ENCODE results near the gene INO80B. TPM values are rescaled to one million over a fixed set of nuclear protein-coding genes. Genes with fewer than 3 reads are reported as not detected.
A peak's percentile ranks its signal among the peaks of the same experiment; 100 is the strongest.

The INO80B gene
- polyA plus RNA-seq, 4 donors: 28.7 to 43.8 (median 35.8) TPM

GRCh38 chr2:74501335-74502071 is 46.6 kb downstream of the INO80B start:
- Histone ChIP-seq H3K27me3 (ENCODE audit: control insufficient read depth in 3 of 3, insufficient read depth in 3 of 3, low read length in 3 of 3) (peaks cover 0 to 49% (median 0%) of the 10 kb centered on the region in 3 donors), H3K9me3 (ENCODE audit: control insufficient read depth in 2 of 2, insufficient read depth in 1 of 2, low read depth in 1 of 2, low read length in 1 of 2) (no peaks in the 10 kb centered on the region), H3K4me3 (ENCODE audit: low read depth in 1 of 3, low read length in 3 of 3) (peak overlapping the region in 2 of 3 donors; percentile 82 to 85), H3K36me3 (ENCODE audit: control insufficient read depth in 3 of 3, insufficient read depth in 2 of 3, low read depth in 1 of 3, low read length in 3 of 3) (peaks cover 0 to 39% (median 0%) of the 10 kb centered on the region in 3 donors), H3K4me1 (ENCODE audit: control insufficient read depth in 3 of 3, insufficient read depth in 2 of 3, low read depth in 1 of 3, low read length in 2 of 3) (peaks cover 3 to 64% (median 6%) of the 10 kb centered on the region in 3 donors), H3K27ac (ENCODE audit: low read depth in 1 of 3, low read length in 2 of 3) (peak overlapping the region in 1 of 3 donors; percentile 98)
- DNase-seq: no peak
- FAIRE-seq: no peak
- 60 to 75% (median 74%) methylated on average over 18 of the region's 18 CpGs for WGBS, 3 donors

DNA sequence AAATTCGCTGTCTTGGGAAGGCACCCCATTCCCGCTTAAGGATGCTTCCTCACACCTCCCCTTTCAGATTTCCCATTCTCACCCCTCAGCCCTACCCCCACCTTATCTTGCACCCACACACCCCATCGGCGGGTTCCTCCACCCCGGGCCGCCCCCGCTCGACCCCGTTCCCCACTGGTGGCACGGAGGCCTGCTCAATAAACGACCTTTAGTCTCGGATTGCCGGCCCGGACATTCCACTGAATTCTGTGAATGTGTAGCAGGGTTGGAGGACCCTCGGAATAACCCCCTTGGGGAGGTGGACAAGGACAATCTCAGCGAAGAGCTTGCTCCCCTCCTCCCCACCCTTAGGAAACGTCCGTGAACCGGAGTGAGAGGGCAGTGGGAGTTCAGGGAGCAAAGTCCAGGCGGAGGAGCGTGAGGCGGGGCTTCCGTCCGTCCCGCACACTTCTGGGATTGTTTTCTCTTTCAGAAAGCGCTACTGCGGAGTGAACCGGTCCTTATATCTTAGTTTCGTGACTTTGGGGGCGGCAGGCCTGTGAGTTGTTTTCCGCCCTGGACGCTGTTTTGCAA is 47.3 kb downstream of the INO80B start:
- H3K4me3 ChIP-seq (ENCODE audit: low read depth in 1 of 3, low read length in 3 of 3): peak overlapping the region; percentile 62 to 85 (median 82)
- 11 to 18% (median 14%) methylated on average over 32 of the region's 32 CpGs for WGBS, 3 donors
- H3K4me1 ChIP-seq (ENCODE audit: control insufficient read depth in 3 of 3, insufficient read depth in 2 of 3, low read depth in 1 of 3, low read length in 2 of 3): peaks cover 3 to 63% (median 6%) of the 10 kb centered on the region in 3 donors
- FAIRE-seq (no peak), DNase-seq (peak; percentile 88 to 90)
- H3K36me3 ChIP-seq (ENCODE audit: control insufficient read depth in 3 of 3, insufficient read depth in 2 of 3, low read depth in 1 of 3, low read length in 3 of 3): peaks cover 0 to 35% (median 0%) of the 10 kb centered on the region in 3 donors
- peaks cover 0 to 46% (median 0%) of the 10 kb centered on the region in 3 donors for H3K27me3 ChIP-seq (ENCODE audit: control insufficient read depth in 3 of 3, insufficient read depth in 3 of 3, low read length in 3 of 3)
- H3K9me3 ChIP-seq (ENCODE audit: control insufficient read depth in 2 of 2, insufficient read depth in 1 of 2, low read depth in 1 of 2, low read length in 1 of 2): no peaks in the 10 kb centered on the region
- peak overlapping the region; percentile 94 to 98 (median 97) for H3K27ac ChIP-seq (ENCODE audit: low read depth in 1 of 3, low read length in 2 of 3)

DNA sequence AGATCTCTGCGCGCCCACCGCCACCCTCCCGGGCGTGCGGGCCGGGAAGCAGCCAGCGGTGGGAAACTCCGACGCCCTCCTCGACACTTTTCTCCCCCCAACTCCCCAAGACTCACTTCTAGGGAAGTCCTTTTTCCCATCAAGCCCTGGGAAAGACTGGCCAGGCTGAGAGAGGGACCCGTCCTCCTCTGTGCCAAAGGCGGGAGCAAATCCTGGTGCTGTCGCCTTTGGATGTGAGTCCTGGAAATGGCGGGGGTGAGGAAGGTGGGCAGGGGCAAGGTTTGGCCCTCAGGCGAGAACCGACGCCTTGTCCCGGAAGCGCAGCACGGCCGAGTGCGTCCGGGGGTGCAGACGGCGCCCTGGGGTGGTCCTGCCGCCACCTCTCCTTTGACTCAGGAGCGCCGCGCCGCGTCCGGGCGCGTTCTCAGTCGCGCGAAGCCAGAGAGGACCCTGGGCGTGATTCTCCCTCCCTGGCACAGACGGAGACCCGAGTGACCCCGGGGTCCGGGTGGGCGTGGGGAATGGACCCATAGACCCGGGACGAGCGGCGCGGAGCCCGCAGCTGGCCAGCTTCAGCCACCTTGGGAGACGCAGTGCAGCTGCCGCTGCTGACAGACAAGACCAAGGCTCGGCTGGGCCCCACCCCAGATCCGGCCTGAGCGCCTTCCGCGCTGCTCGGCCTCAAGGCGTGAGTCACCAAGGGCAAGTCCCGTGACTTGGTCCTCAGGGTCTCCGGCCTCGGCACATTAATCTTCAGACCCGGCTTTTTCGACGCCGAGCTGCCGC is 48.0 kb downstream of the INO80B start:
- 0 to 2% (median 2%) methylated on average over 62 to 67 of the region's 67 CpGs for WGBS, 3 donors
- peak; percentile 91 to 94 for DNase-seq
- no peak for FAIRE-seq
- no peaks in the 10 kb centered on the region for H3K9me3 ChIP-seq (ENCODE audit: control insufficient read depth in 2 of 2, insufficient read depth in 1 of 2, low read depth in 1 of 2, low read length in 1 of 2)
- H3K27ac ChIP-seq (ENCODE audit: low read depth in 1 of 3, low read length in 2 of 3): peak overlapping the region; percentile 94 to 98 (median 97)
- peak overlapping the region; percentile 62 to 85 (median 82) for H3K4me3 ChIP-seq (ENCODE audit: low read depth in 1 of 3, low read length in 3 of 3)
- peaks cover 0 to 39% (median 0%) of the 10 kb centered on the region in 3 donors for H3K27me3 ChIP-seq (ENCODE audit: control insufficient read depth in 3 of 3, insufficient read depth in 3 of 3, low read length in 3 of 3)
- H3K36me3 ChIP-seq (ENCODE audit: control insufficient read depth in 3 of 3, insufficient read depth in 2 of 3, low read depth in 1 of 3, low read length in 3 of 3): peaks cover 0 to 29% (median 0%) of the 10 kb centered on the region in 3 donors
- H3K4me1 ChIP-seq (ENCODE audit: control insufficient read depth in 3 of 3, insufficient read depth in 2 of 3, low read depth in 1 of 3, low read length in 2 of 3): peaks cover 3 to 57% (median 6%) of the 10 kb centered on the region in 3 donors

DNA sequence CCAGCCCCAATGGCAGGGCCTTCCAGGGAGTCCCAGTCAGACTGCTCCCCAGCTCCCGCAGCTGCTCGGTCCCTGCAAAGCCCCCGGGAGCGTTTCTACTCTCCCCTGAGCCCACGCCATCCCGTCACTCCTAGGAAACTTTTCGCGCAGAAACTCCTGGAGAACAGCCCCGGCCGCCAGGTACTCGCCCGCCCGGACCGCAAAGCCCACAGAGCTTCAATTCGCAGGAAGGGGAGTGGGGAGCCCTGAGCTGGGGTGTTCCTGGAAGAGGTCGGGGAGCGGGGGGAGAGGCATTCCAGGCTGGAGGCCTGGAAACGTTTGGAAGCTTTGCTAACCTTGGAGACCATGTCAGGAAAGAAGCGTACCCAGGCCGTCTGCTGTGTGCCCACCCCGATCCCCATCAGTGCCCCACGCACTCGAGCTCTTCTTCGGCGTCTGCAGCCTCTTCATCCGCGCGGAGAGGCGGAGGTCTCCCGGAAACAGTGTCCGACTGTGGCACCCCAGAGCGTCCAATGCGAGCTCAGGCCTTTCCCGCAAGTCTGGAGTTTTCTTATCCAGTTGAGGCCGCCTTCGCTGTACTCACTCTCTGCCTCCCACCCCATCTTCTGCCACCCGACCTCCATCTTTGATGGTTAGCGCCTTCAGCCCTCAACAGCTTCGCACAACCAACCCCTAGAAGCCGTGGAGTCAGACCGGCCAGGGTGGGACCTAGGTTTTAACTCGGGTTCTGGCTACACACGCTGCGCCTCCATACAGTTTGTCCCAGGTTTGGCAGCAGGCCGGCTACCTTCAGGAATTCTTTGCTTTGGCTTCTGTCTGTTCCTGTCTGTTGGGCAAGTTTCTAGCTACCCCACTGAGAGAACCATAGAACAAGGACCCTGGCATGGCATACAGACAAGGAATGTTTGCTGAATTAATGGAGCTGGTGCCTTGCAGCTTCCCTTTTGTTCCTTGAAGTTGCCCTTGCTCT is 48.9 kb downstream of the INO80B start:
- 12 to 38% (median 26%) methylated on average over 43 to 45 of the region's 45 CpGs for WGBS, 3 donors
- FAIRE-seq (no peak), DNase-seq (no peak)
- Histone ChIP-seq H3K27me3 (ENCODE audit: control insufficient read depth in 3 of 3, insufficient read depth in 3 of 3, low read length in 3 of 3) (peaks cover 0 to 39% (median 0%) of the 10 kb centered on the region in 3 donors), H3K36me3 (ENCODE audit: control insufficient read depth in 3 of 3, insufficient read depth in 2 of 3, low read depth in 1 of 3, low read length in 3 of 3) (peaks cover 0 to 27% (median 0%) of the 10 kb centered on the region in 3 donors), H3K4me1 (ENCODE audit: control insufficient read depth in 3 of 3, insufficient read depth in 2 of 3, low read depth in 1 of 3, low read length in 2 of 3) (peaks cover 3 to 55% (median 9%) of the 10 kb centered on the region in 3 donors), H3K4me3 (ENCODE audit: low read depth in 1 of 3, low read length in 3 of 3) (peak overlapping the region; percentile 3 to 85 (median 82)), H3K9me3 (ENCODE audit: control insufficient read depth in 2 of 2, insufficient read depth in 1 of 2, low read depth in 1 of 2, low read length in 1 of 2) (no peaks in the 10 kb centered on the region), H3K27ac (ENCODE audit: low read depth in 1 of 3, low read length in 2 of 3) (peak overlapping the region; percentile 94 to 98 (median 97))

GRCh38 chr2:74504591-74504990 is 49.7 kb downstream of the INO80B start:
- no peaks in the 10 kb centered on the region for H3K9me3 ChIP-seq (ENCODE audit: control insufficient read depth in 2 of 2, insufficient read depth in 1 of 2, low read depth in 1 of 2, low read length in 1 of 2)
- 94 to 97% (median 95%) methylated on average over 3 of the region's 3 CpGs for WGBS, 3 donors
- peaks cover 0 to 37% (median 0%) of the 10 kb centered on the region in 3 donors for H3K27me3 ChIP-seq (ENCODE audit: control insufficient read depth in 3 of 3, insufficient read depth in 3 of 3, low read length in 3 of 3)
- DNase-seq: no peak
- peaks cover 3 to 53% (median 9%) of the 10 kb centered on the region in 3 donors for H3K4me1 ChIP-seq (ENCODE audit: control insufficient read depth in 3 of 3, insufficient read depth in 2 of 3, low read depth in 1 of 3, low read length in 2 of 3)
- H3K36me3 ChIP-seq (ENCODE audit: control insufficient read depth in 3 of 3, insufficient read depth in 2 of 3, low read depth in 1 of 3, low read length in 3 of 3): peaks cover 0 to 27% (median 0%) of the 10 kb centered on the region in 3 donors
- peak overlapping the region in 1 of 3 donors; percentile 98 for H3K27ac ChIP-seq (ENCODE audit: low read depth in 1 of 3, low read length in 2 of 3)
- H3K4me3 ChIP-seq (ENCODE audit: low read depth in 1 of 3, low read length in 3 of 3): peak overlapping the region in 2 of 3 donors; percentile 82 to 85
- no peak for FAIRE-seq

DNA sequence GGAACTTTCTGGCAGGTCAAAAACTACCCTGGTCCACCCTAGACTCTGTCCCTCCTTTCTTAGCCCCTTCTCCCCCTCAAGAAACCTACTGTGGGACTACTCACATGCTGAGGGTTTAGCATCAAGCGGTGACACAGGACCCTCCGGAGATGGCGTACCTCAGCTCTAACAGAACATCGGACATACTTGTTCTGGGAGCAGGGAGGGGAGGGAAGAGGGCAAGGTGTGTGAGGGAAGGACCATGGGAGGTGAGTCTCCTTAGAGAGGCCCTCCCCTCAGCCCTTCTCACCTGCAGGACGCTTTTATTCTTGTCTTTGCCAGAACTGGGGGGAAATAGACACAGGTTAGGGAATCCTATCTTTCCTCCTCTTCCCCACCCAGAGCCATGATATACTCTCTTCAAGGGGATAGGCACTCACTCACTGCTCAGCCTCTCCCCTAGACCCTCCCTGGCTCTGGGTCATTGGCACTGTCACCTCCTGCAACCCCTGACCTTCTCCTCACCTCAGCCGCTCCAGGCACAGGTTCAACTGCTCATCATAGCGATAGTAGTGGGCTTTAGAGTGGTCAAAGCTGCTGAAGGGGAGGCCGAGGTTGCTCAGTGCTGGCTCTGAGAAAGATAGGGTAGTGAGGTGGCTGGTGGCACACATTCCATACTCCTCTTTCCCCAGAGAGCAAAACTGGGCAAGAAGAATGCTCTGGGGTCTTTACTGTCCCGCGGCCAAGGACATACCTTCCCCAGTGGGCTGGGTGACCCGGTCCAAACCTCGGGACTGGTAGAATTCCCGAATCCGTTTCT is 50.8 kb downstream of the INO80B start:
- DNase-seq (no peak), FAIRE-seq (no peak)
- WGBS, 3 donors: 80 to 92% (median 91%) methylated on average over 14 of the region's 14 CpGs
- Histone ChIP-seq H3K4me3 (ENCODE audit: low read depth in 1 of 3, low read length in 3 of 3) (peak overlapping the region in 1 of 3 donors; percentile 33), H3K27me3 (ENCODE audit: control insufficient read depth in 3 of 3, insufficient read depth in 3 of 3, low read length in 3 of 3) (peaks cover 0 to 40% (median 0%) of the 10 kb centered on the region in 3 donors), H3K4me1 (ENCODE audit: control insufficient read depth in 3 of 3, insufficient read depth in 2 of 3, low read depth in 1 of 3, low read length in 2 of 3) (peaks cover 3 to 46% (median 9%) of the 10 kb centered on the region in 3 donors), H3K9me3 (ENCODE audit: control insufficient read depth in 2 of 2, insufficient read depth in 1 of 2, low read depth in 1 of 2, low read length in 1 of 2) (no peaks in the 10 kb centered on the region), H3K27ac (ENCODE audit: low read depth in 1 of 3, low read length in 2 of 3) (no peak overlapping the region), H3K36me3 (ENCODE audit: control insufficient read depth in 3 of 3, insufficient read depth in 2 of 3, low read depth in 1 of 3, low read length in 3 of 3) (peaks cover 0 to 22% (median 0%) of the 10 kb centered on the region in 3 donors)
